Neural cell (in vitro differentiated cells): ENCODE measurements around the gene PHKA2. TPM values are rescaled to one million over a fixed set of nuclear protein-coding genes. Genes with fewer than 3 reads are reported as not detected.

Experiments used
- H2AFZ ChIP-seq: fragments of 200-600, 300-800 bp; sonication (generic), shearing (Covaris generic); 2 replicates; pipeline ENCODE4 v1.6.0; 2014; ENCODE audit warnings: low read depth, mild to moderate bottlenecking, antibody characterized with exemption, low read length, moderate library complexity
- H3F3A ChIP-seq: fragments of 200-600 bp; shearing (Covaris generic); 2 replicates; pipeline ENCODE4 v1.6.1; 2016; ENCODE audit warnings: mild to moderate bottlenecking, moderate library complexity, mixed read lengths, antibody characterized with exemption, low read length; ENCODE audit not compliant: insufficient read depth, poor library complexity, severe bottlenecking
- H3K27ac ChIP-seq: fragments of 200-600, 300-800 bp; sonication (generic), shearing (Covaris generic); 2 replicates; pipeline ENCODE4 v1.5.1; 2014; ENCODE audit warnings: mild to moderate bottlenecking, low read length, moderate library complexity
- H3K27me3 ChIP-seq: fragments of 300-800, 200-600 bp; sonication (generic), shearing (Covaris generic); 2 replicates; pipeline ENCODE4 v1.6.0; 2014; ENCODE audit warnings: mild to moderate bottlenecking, low read depth, low read length, moderate library complexity; ENCODE audit not compliant: insufficient read depth
- H3K36me3 ChIP-seq: fragments of 300-800, 200-600 bp; sonication (generic), shearing (Covaris generic); 2 replicates; pipeline ENCODE4 v1.5.1; 2014; ENCODE audit warnings: mild to moderate bottlenecking, antibody characterized with exemption, low read length, moderate library complexity; ENCODE audit not compliant: insufficient read depth
- H3K4me2 ChIP-seq: fragments of 300-800, 200-600 bp; sonication (generic), shearing (Covaris generic); 2 replicates; pipeline ENCODE4 v1.6.0; 2014; ENCODE audit warnings: mild to moderate bottlenecking, low read length
- H3K4me3 ChIP-seq: fragments of 300-800, 200-600 bp; sonication (generic), shearing (Covaris generic); 2 replicates; pipeline ENCODE4 v1.5.1; 2014; ENCODE audit warnings: mild to moderate bottlenecking, low read length, moderate library complexity
- H3K79me2 ChIP-seq: fragments of 200-600 bp; shearing (Covaris generic); replicated peaks from 2 replicates; pipeline ENCODE4 v1.6.0; 2014; ENCODE audit warnings: mild to moderate bottlenecking, low read length, moderate library complexity; ENCODE audit not compliant: insufficient read depth
- H3K9ac ChIP-seq: fragments of 300-800, 200-600 bp; sonication (generic), shearing (Covaris generic); 2 replicates; pipeline ENCODE4 v1.6.1; 2016; ENCODE audit warnings: mild to moderate bottlenecking, low read length, mixed read lengths
- H3K9me2 ChIP-seq: fragments of 200-600 bp; shearing (Covaris generic); 2 replicates; pipeline ENCODE4 v1.6.1; 2016; ENCODE audit warnings: mild to moderate bottlenecking, low read length, mixed read lengths; ENCODE audit not compliant: insufficient read depth
- H3K9me3 ChIP-seq: fragments of 200-600, 300-800 bp; sonication (generic), shearing (Covaris generic); 2 replicates; pipeline ENCODE4 v1.6.1; 2016; ENCODE audit warnings: mild to moderate bottlenecking, mixed run types, low read length, moderate library complexity, mixed read lengths
- H4K20me1 ChIP-seq: fragments of 200-600 bp; shearing (Covaris generic); 2 replicates; pipeline ENCODE4 v1.6.1; 2016; ENCODE audit warnings: mild to moderate bottlenecking, mixed run types; ENCODE audit not compliant: insufficient read depth
- CTCF ChIP-seq: fragments of 450-650 bp; IDR thresholded peaks from 2 replicates; pipeline ENCODE4 v1.5.1; 2014; ENCODE audit warnings: antibody characterized with exemption, mild to moderate bottlenecking, moderate library complexity; ENCODE audit not compliant: poor library complexity, severe bottlenecking
- EP300 ChIP-seq: fragments of 450-650 bp; conservative IDR thresholded peaks from 2 replicates; pipeline ENCODE4 v1.6.1; 2014; ENCODE audit warnings: antibody characterized with exemption, mild to moderate bottlenecking, moderate library complexity; ENCODE audit not compliant: poor library complexity, severe bottlenecking
- EZH2 ChIP-seq: fragments of 200-600, 300-800 bp; shearing (Covaris generic), sonication (generic); IDR thresholded peaks from 2 replicates; pipeline ENCODE4 v1.6.1; 2014; ENCODE audit warnings: antibody characterized with exemption, low read length, borderline replicate concordance, mild to moderate bottlenecking; ENCODE audit not compliant: insufficient read depth, poor library complexity, severe bottlenecking
- MXI1 ChIP-seq: fragments of 450-650 bp; conservative IDR thresholded peaks from 2 replicates; pipeline ENCODE4 v1.6.1; 2014; ENCODE audit warnings: antibody characterized with exemption, mild to moderate bottlenecking; ENCODE audit not compliant: poor library complexity, severe bottlenecking
- POLR2AphosphoS5 ChIP-seq: IDR thresholded peaks from 2 replicates; pipeline ENCODE4 v1.6.1; 2012
- RAD21 ChIP-seq: fragments of 450-650 bp; conservative IDR thresholded peaks from 2 replicates; pipeline ENCODE4 v1.6.1; 2014; ENCODE audit warnings: antibody characterized with exemption, mild to moderate bottlenecking, moderate library complexity
- REST ChIP-seq: IDR thresholded peaks from 2 replicates; pipeline ENCODE4 v1.6.1; 2012; ENCODE audit warnings: borderline replicate concordance
- SMC3 ChIP-seq: fragments of 450-650 bp; conservative IDR thresholded peaks from 2 replicates; pipeline ENCODE4 v1.6.1; 2014; ENCODE audit warnings: antibody characterized with exemption, mild to moderate bottlenecking, moderate library complexity; ENCODE audit not compliant: poor library complexity
- TAF1 ChIP-seq: IDR thresholded peaks from 2 replicates; pipeline ENCODE4 v1.6.1; 2012; ENCODE audit warnings: low read depth
- polyA plus RNA-seq: library from polyadenylated mRNA; depleted of rRNA; stranded (reverse); fragments of >200 nt; gene quantifications from 2 replicates; pipeline ENCODE4 v1.2.3, GENCODE V29; 2014

The PHKA2 gene
- polyA plus RNA-seq, 1 donor from 2014 or later, result 9.6 TPM

- H3K36me3 ChIP-seq, result no peaks in the 10 kb centered on the region
- no peak for TF ChIP-seq EZH2
- no peak for TF ChIP-seq SMC3
- no peak for TF ChIP-seq REST
- no peak for TF ChIP-seq RAD21
- no peak for TF ChIP-seq TAF1
- no peak for TF ChIP-seq CTCF
- no peak for TF ChIP-seq MXI1
- no peak for TF ChIP-seq EP300
- TF ChIP-seq POLR2AphosphoS5, result no peak
- H3K9me2 ChIP-seq, result no peaks in the 10 kb centered on the region
- H3K27me3 ChIP-seq, result no peaks in the 10 kb centered on the region
- no peak overlapping the region for H3K27ac ChIP-seq
- H3K4me2 ChIP-seq, result no peak overlapping the region
- no peak overlapping the region for H3K9ac ChIP-seq
- no peaks in the 10 kb centered on the region for H3K9me3 ChIP-seq
- H3K4me3 ChIP-seq, result no peak overlapping the region
- H2AFZ ChIP-seq, result no peak overlapping the region
- no peaks in the 10 kb centered on the region for H3F3A ChIP-seq
- H4K20me1 ChIP-seq, result no peaks in the 10 kb centered on the region
- no peaks in the 10 kb centered on the region for H3K79me2 ChIP-seq
These were observed 21.6 kb downstream of the PHKA2 start for GRCh38 chrX:18962329-18962728.

- Histone ChIP-seq H3K27me3 (no peaks in the 10 kb centered on the region), H3K27ac (no peak overlapping the region), H4K20me1 (no peaks in the 10 kb centered on the region), H2AFZ (no peak overlapping the region), H3K4me3 (no peak overlapping the region), H3K79me2 (no peaks in the 10 kb centered on the region), H3K36me3 (no peaks in the 10 kb centered on the region), H3K9ac (no peak overlapping the region), H3K9me2 (no peaks in the 10 kb centered on the region), H3K9me3 (no peaks in the 10 kb centered on the region), H3K4me2 (no peak overlapping the region), H3F3A (no peaks in the 10 kb centered on the region)
- no peak for TF ChIP-seq RAD21
- no peak for TF ChIP-seq SMC3
- no peak for TF ChIP-seq POLR2AphosphoS5
- no peak for TF ChIP-seq CTCF
- TF ChIP-seq REST, result no peak
- no peak for TF ChIP-seq MXI1
- no peak for TF ChIP-seq TAF1
- TF ChIP-seq EZH2, result no peak
- no peak for TF ChIP-seq EP300
These were observed 22.2 kb downstream of the PHKA2 start for GRCh38 chrX:18961686-18962085.
